Endodermal cell (in vitro differentiated cells): ENCODE data around the gene CHN2. TPM values are rescaled to one million over a fixed set of nuclear protein-coding genes. Genes with fewer than 3 reads are reported as not detected.
"Not testable (repeated sequence)": the region's sequence is repeated elsewhere in the genome, so short reads cannot be mapped to it uniquely, and the experiment has no call there.

Experiments used
- DNase-seq: peaks from one replicate; pipeline ENCODE4 v3.0.0-alpha.2; 2017
- H3K27ac ChIP-seq: 2 replicates; pipeline ENCODE4 v1.5.1; 2013; ENCODE audit warnings: mild to moderate bottlenecking, low read depth, low read length, moderate library complexity
- H3K27me3 ChIP-seq: 2 replicates; pipeline ENCODE4 v1.6.1; 2013; ENCODE audit warnings: mild to moderate bottlenecking, low read length, moderate library complexity; ENCODE audit not compliant: insufficient read depth, control insufficient read depth, poor library complexity, severe bottlenecking
- H3K36me3 ChIP-seq: 2 replicates; pipeline ENCODE4 v1.7.0; 2013; ENCODE audit warnings: mild to moderate bottlenecking, low read length, moderate library complexity; ENCODE audit not compliant: control insufficient read depth, insufficient read depth
- H3K4me1 ChIP-seq: one replicate; pipeline ENCODE4 v1.7.0; 2013; ENCODE audit warnings: low read length; ENCODE audit not compliant: control insufficient read depth, insufficient read depth
- H3K4me3 ChIP-seq: 2 replicates; pipeline ENCODE4 v1.5.1; 2013; ENCODE audit warnings: mild to moderate bottlenecking, low read length, moderate library complexity
- H3K9ac ChIP-seq: 2 replicates; pipeline ENCODE4 v1.6.1; 2013; ENCODE audit warnings: mild to moderate bottlenecking, low read length, moderate library complexity; ENCODE audit not compliant: poor library complexity, severe bottlenecking; ENCODE audit errors: extremely low read depth
- H3K9me3 ChIP-seq: 2 replicates; pipeline ENCODE4 v1.6.1; 2013; ENCODE audit warnings: mild to moderate bottlenecking, low read length, moderate library complexity; ENCODE audit not compliant: control insufficient read depth
- H3K27ac Mint-ChIP-seq: 2 replicates; pipeline ENCODE4 v1.8.0; 2020; ENCODE audit warnings: mixed read lengths
- H3K27me3 Mint-ChIP-seq: 2 replicates; pipeline ENCODE4 v1.8.0; 2021; ENCODE audit warnings: mild to moderate bottlenecking, mixed read lengths; ENCODE audit not compliant: insufficient read depth
- H3K36me3 Mint-ChIP-seq: 2 replicates; pipeline ENCODE4 v1.8.0; 2020; ENCODE audit warnings: low read depth, mixed read lengths
- H3K4me1 Mint-ChIP-seq: 2 replicates; pipeline ENCODE4 v1.8.0; 2020; ENCODE audit warnings: mixed read lengths
- H3K4me3 Mint-ChIP-seq: 2 replicates; pipeline ENCODE4 v1.8.0; 2020; ENCODE audit warnings: mild to moderate bottlenecking, moderate library complexity, mixed read lengths
- H3K9me3 Mint-ChIP-seq: 2 replicates; pipeline ENCODE4 v1.8.0; 2020; ENCODE audit warnings: mild to moderate bottlenecking, mixed read lengths
- WGBS, 2 experiments: methylation state at CpG; one replicate each; pipeline versions ENCODE4 v1.1.5 to v1.1.7; 2013; ENCODE audit warnings: missing lambda C conversion rate in 2 of 2, mixed read lengths in 1 of 2; ENCODE audit not compliant: insufficient coverage in 1 of 2, insufficient read length in 1 of 2; 5-methylcytosine and 5-hydroxymethylcytosine counted together
- total RNA-seq, 2 donors: library from RNA; stranded (reverse); fragmentation: NEBNext Ultra II Directional in 1 of 2; extraction: Animal tissue kit (Norgen Biotek cat#: 25700) in 1 of 2; gene quantifications; 2 replicates in 1 of 2; 3 replicates in 1 of 2; pipeline ENCODE4 v1.2.1, GENCODE V29; 2021
- TF ChIP-seq, protein P1 (sequence below): fragments of 200-600 bp; sonication (generic); conservative IDR thresholded peaks from 2 replicates; pipeline ENCODE4 v1.5.0; 2021; ENCODE audit warnings: antibody characterized with exemption, mild to moderate bottlenecking

CHN2 gene
- total RNA-seq, 2 donors from 2014 or later: 14.0 to 14.1 TPM

DNA sequence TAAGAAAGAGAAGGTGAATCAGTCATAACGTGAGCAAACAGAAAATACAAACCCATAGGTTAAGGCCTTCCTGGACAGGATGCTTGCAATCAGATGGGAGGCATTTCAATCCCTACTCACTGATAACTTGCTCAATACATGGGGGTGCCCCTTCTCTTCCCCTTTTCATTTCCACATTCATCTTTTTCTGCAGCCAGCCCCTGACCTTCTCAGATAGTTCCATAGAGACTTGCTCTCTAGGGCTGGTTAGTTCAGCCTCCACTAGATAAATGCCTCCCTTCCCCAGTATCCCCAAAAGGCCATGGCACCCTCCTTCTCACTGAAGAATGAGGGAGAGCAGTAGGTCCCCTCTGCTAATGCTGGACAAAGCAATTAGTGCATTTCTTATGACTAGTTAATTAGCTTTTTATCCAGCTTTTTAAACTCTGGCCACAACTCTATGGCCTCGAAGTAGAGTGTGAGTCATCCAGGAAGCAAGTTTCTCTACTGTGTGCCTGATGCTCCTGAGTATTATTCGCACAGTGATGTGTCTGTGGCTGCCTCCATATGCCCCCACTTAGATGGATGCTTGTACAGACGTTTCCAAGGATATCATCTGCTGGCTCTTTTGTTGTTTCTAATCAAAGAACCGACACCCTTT is 12.7 kb downstream of the CHN2 start:
- H3K27ac ChIP-seq: no peak overlapping the region
- Mint-ChIP-seq H3K27me3 (no peaks in the 10 kb centered on the region), H3K4me3 (no peak overlapping the region), H3K36me3 (peaks cover 2% of the 10 kb centered on the region), H3K4me1 (peaks cover 9% of the 10 kb centered on the region), H3K9me3 (no peaks in the 10 kb centered on the region), H3K27ac (no peak overlapping the region)
- no peak overlapping the region for H3K4me3 ChIP-seq
- H3K9ac ChIP-seq: no peak overlapping the region
- no peaks in the 10 kb centered on the region for H3K36me3 ChIP-seq
- no peak for DNase-seq
- H3K4me1 ChIP-seq: no peaks in the 10 kb centered on the region
- no peaks in the 10 kb centered on the region for H3K27me3 ChIP-seq
- H3K9me3 ChIP-seq: no peaks in the 10 kb centered on the region
- WGBS, 2 experiments: 80 to 88% methylated on average over 2 to 5 of the region's 5 CpGs
- TF ChIP-seq, protein P1, sequence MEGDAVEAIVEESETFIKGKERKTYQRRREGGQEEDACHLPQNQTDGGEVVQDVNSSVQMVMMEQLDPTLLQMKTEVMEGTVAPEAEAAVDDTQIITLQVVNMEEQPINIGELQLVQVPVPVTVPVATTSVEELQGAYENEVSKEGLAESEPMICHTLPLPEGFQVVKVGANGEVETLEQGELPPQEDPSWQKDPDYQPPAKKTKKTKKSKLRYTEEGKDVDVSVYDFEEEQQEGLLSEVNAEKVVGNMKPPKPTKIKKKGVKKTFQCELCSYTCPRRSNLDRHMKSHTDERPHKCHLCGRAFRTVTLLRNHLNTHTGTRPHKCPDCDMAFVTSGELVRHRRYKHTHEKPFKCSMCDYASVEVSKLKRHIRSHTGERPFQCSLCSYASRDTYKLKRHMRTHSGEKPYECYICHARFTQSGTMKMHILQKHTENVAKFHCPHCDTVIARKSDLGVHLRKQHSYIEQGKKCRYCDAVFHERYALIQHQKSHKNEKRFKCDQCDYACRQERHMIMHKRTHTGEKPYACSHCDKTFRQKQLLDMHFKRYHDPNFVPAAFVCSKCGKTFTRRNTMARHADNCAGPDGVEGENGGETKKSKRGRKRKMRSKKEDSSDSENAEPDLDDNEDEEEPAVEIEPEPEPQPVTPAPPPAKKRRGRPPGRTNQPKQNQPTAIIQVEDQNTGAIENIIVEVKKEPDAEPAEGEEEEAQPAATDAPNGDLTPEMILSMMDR: no peak

DNA sequence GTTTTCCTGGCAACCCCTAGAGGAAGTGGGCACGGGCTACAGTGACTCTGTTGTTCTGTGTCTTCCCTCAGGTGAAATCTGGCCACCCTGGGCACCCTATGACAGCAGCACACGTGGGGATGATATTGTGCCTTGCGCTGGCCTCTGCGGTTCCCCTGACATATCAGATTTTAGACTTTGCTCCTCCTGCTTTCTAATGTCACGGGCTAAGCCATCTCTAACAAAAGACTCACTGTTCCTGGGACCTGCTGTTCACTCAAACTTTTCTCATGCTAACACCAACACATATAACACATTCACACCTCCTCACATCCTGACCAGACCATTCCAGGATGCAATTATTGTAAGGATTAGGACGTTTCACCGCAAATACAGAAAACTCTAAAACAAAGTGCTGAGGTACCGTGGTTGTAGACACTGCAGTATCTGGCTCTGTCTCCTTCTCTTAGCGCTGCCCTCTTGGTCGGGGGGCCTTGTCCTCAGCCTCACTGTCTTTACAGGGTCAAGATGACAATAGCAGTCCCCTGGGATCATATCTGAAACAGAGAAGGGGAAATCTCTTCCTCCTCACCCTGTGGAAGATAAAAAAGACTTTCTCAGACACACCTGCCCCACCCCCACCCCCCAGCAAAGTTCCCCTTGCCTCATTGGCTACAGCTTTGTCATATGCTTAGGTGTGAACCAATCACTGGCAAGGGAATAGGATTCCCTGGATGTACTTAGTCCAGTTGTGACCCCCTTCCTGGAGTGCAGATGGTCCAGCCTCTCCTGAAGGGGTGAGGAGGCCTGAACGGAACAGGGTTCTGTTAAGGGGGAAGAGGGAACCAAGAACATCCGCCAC is 14.1 kb downstream of the CHN2 start:
- Histone ChIP-seq H3K9me3 (no peaks in the 10 kb centered on the region), H3K27ac (no peak overlapping the region), H3K4me3 (no peak overlapping the region), H3K9ac (no peak overlapping the region), H3K36me3 (no peaks in the 10 kb centered on the region), H3K27me3 (no peaks in the 10 kb centered on the region), H3K4me1 (no peaks in the 10 kb centered on the region)
- peaks cover 9% of the 10 kb centered on the region for H3K4me1 Mint-ChIP-seq
- no peak overlapping the region for H3K4me3 Mint-ChIP-seq
- H3K27ac Mint-ChIP-seq: no peak overlapping the region
- TF ChIP-seq, protein P1: no peak
- H3K9me3 Mint-ChIP-seq: no peaks in the 10 kb centered on the region
- WGBS, 2 experiments: 86 to 92% methylated on average over 10 to 12 of the region's 12 CpGs
- H3K27me3 Mint-ChIP-seq: no peaks in the 10 kb centered on the region
- no peak for DNase-seq
- H3K36me3 Mint-ChIP-seq: peaks cover 2% of the 10 kb centered on the region

DNA sequence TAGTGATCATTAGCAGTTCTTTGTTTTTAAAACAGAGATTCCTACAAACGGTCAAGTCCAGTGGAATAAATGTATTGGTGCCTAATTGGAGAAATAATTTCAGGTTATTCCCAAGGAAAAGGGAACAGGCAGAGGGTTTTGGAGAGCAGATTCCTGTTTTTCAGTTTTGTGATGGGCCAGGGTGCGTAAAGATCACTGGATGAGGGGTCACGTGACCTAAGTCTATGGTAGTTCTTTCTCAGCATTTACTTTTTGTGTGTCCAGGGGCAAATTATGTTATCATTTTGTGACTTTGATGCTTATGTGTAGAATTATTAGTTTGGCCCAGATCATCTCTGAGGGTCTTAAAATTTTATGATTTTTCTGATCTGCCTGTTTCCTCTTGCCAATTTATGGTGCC is 15.2 kb downstream of the CHN2 start:
- no peaks in the 10 kb centered on the region for H3K36me3 ChIP-seq
- no peaks in the 10 kb centered on the region for H3K4me1 ChIP-seq
- no peak overlapping the region for H3K27ac Mint-ChIP-seq
- H3K9ac ChIP-seq: no peak overlapping the region
- H3K4me3 ChIP-seq: no peak overlapping the region
- no peaks in the 10 kb centered on the region for H3K9me3 Mint-ChIP-seq
- TF ChIP-seq, protein P1: no peak
- no peaks in the 10 kb centered on the region for H3K27me3 Mint-ChIP-seq
- WGBS, 2 experiments: 98 to 100% methylated on average over 2 to 3 of the region's 3 CpGs
- H3K4me1 Mint-ChIP-seq: peaks cover 9% of the 10 kb centered on the region
- H3K36me3 Mint-ChIP-seq: peaks cover 2% of the 10 kb centered on the region
- H3K27me3 ChIP-seq: no peaks in the 10 kb centered on the region
- no peak overlapping the region for H3K4me3 Mint-ChIP-seq
- H3K9me3 ChIP-seq: no peaks in the 10 kb centered on the region
- no peak overlapping the region for H3K27ac ChIP-seq
- no peak for DNase-seq

DNA sequence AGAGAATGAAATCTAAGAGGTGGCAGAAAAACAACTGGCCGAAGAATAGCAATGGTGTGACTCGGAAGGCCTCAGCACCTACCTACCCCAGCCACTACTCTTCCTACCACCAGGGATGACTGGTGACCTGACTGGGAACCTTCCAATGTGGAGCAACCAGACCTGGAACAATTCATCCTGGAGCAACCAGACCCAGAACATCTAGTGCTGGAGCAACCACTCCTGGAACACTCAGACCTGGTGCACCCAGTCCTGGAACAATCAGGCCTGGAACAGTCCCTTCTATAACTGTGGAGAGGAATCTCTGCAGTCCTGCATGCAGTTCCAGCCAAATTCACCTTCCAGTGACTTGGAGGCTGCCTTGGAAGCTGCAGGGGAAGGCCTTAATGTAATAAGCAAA is 18.2 kb downstream of the CHN2 start:
- not testable (repeated sequence) for H3K4me1 ChIP-seq, H3K9ac ChIP-seq, H3K27ac Mint-ChIP-seq, H3K36me3 ChIP-seq, H3K9me3 Mint-ChIP-seq, H3K27me3 Mint-ChIP-seq, H3K27me3 ChIP-seq, DNase-seq, H3K36me3 Mint-ChIP-seq, H3K27ac ChIP-seq, H3K4me3 Mint-ChIP-seq, H3K4me3 ChIP-seq, H3K9me3 ChIP-seq
- H3K4me1 Mint-ChIP-seq: peaks cover 26% of the 10 kb centered on the region
- 98 to 100% methylated on average over 1 to 2 of the region's 2 CpGs for WGBS, 2 experiments
